Osteocyte (in vitro differentiated cells): ENCODE measurements around the gene APOBEC3A. TPM values are rescaled to one million over a fixed set of nuclear protein-coding genes. Genes with fewer than 3 reads are reported as not detected.

ENCODE experiments used
- DNase-seq: peaks from one replicate; pipeline ENCODE4 v3.0.0; 2021; ENCODE audit warnings: mixed read lengths; ENCODE audit not compliant: unreplicated experiment; ENCODE audit errors: extremely low spot score
- H3K27ac Mint-ChIP-seq: one replicate; pipeline ENCODE4 v1.8.0; 2021; ENCODE audit warnings: mild to moderate bottlenecking, mixed read lengths; ENCODE audit not compliant: unreplicated experiment
- H3K27me3 Mint-ChIP-seq: one replicate; pipeline ENCODE4 v1.8.0; 2021; ENCODE audit warnings: mixed read lengths; ENCODE audit not compliant: unreplicated experiment
- H3K36me3 Mint-ChIP-seq: one replicate; pipeline ENCODE4 v1.8.0; 2021; ENCODE audit warnings: mixed read lengths; ENCODE audit not compliant: unreplicated experiment
- H3K4me1 Mint-ChIP-seq: one replicate; pipeline ENCODE4 v1.8.0; 2021; ENCODE audit warnings: mixed read lengths; ENCODE audit not compliant: unreplicated experiment
- H3K4me3 Mint-ChIP-seq: one replicate; pipeline ENCODE4 v1.8.0; 2021; ENCODE audit warnings: mild to moderate bottlenecking, moderate library complexity, mixed read lengths; ENCODE audit not compliant: unreplicated experiment
- H3K9me3 Mint-ChIP-seq: one replicate; pipeline ENCODE4 v1.8.0; 2021; ENCODE audit warnings: mixed read lengths; ENCODE audit not compliant: unreplicated experiment
- total RNA-seq: library from RNA; stranded (reverse); gene quantifications from 2 replicates; pipeline ENCODE4 v1.2.1, GENCODE V29; 2021
- TF ChIP-seq, protein P1 (sequence below): fragments of 200-600 bp; sonication (generic); IDR thresholded peaks from 2 replicates; pipeline ENCODE4 v1.5.0; 2021; ENCODE audit warnings: antibody characterized with exemption, mild to moderate bottlenecking, moderate library complexity

The APOBEC3A gene
- total RNA-seq, 1 donor from 2014 or later: not detected

GRCh38 chr22:38946771-38947170, 10.6 kb upstream of the APOBEC3A start:
- DNase-seq: no peak
- H3K9me3 Mint-ChIP-seq: no peaks in the 10 kb centered on the region
- H3K4me3 Mint-ChIP-seq: no peak overlapping the region
- no peaks in the 10 kb centered on the region for H3K36me3 Mint-ChIP-seq
- TF ChIP-seq, protein P1, sequence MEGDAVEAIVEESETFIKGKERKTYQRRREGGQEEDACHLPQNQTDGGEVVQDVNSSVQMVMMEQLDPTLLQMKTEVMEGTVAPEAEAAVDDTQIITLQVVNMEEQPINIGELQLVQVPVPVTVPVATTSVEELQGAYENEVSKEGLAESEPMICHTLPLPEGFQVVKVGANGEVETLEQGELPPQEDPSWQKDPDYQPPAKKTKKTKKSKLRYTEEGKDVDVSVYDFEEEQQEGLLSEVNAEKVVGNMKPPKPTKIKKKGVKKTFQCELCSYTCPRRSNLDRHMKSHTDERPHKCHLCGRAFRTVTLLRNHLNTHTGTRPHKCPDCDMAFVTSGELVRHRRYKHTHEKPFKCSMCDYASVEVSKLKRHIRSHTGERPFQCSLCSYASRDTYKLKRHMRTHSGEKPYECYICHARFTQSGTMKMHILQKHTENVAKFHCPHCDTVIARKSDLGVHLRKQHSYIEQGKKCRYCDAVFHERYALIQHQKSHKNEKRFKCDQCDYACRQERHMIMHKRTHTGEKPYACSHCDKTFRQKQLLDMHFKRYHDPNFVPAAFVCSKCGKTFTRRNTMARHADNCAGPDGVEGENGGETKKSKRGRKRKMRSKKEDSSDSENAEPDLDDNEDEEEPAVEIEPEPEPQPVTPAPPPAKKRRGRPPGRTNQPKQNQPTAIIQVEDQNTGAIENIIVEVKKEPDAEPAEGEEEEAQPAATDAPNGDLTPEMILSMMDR: no peak
- no peaks in the 10 kb centered on the region for H3K4me1 Mint-ChIP-seq
- peaks cover 85% of the 10 kb centered on the region for H3K27me3 Mint-ChIP-seq
- H3K27ac Mint-ChIP-seq: no peak overlapping the region

- Mint-ChIP-seq H3K27ac (no peak overlapping the region), H3K4me1 (no peaks in the 10 kb centered on the region), H3K4me3 (no peak overlapping the region), H3K9me3 (no peaks in the 10 kb centered on the region), H3K27me3 (peaks cover 86% of the 10 kb centered on the region), H3K36me3 (no peaks in the 10 kb centered on the region)
- no peak for DNase-seq
- TF ChIP-seq, protein P1: no peak
Measured at GRCh38 chr22:38947321-38948140, 9.9 kb upstream of the APOBEC3A start.

- peaks cover 83% of the 10 kb centered on the region for H3K27me3 Mint-ChIP-seq
- no peak overlapping the region for H3K27ac Mint-ChIP-seq
- no peaks in the 10 kb centered on the region for H3K9me3 Mint-ChIP-seq
- TF ChIP-seq, protein P1: no peak
- H3K36me3 Mint-ChIP-seq: no peaks in the 10 kb centered on the region
- no peak overlapping the region for H3K4me3 Mint-ChIP-seq
- no peaks in the 10 kb centered on the region for H3K4me1 Mint-ChIP-seq
- DNase-seq: no peak
Measured at GRCh38 chr22:38948181-38948940, 9.0 kb upstream of the APOBEC3A start.

DNA sequence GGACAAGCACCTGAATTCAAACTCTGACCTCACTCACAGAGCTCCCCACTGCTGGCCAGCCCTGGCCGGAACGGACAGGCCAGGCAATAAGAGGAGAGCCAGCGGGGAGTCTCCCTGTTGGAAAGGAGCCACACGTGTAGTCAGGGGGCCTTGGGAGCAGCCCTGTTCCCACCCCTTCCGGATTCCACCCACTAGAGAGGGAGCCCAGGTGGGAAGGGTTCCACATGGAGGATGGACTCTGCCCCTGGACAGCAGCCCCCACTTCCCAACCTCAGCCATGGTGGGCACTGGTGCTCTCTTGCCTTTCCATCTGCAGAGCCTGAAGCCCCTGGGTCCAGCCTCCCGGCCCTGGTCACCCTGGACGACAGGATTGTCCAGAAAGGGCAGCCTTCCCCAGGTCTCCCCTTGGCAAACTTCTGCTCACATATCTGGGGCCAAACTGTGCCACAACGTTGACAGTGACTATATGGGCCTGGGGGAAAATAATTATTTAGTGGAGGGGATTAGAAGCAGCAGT, 7.5 kb upstream of the APOBEC3A start:
- Mint-ChIP-seq H3K4me1 (no peaks in the 10 kb centered on the region), H3K36me3 (no peaks in the 10 kb centered on the region), H3K27me3 (peaks cover 74% of the 10 kb centered on the region), H3K4me3 (no peak overlapping the region), H3K9me3 (no peaks in the 10 kb centered on the region), H3K27ac (no peak overlapping the region)
- no peak for DNase-seq
- TF ChIP-seq, protein P1: no peak
